HEK293 (cell line): Measurements from ENCODE around the gene ACOT7.
A peak's percentile ranks its signal among the peaks of the same experiment; 100 is the strongest.

Experiments used
- CTCF ChIA-PET: fragments of 350-600 bp; formaldehyde crosslinking; extraction: SDS; loops from one replicate; lab custom pipeline; 2021; ENCODE audit warnings: antibody characterized with exemption; lab: Yijun Ruan, JAX
- POLR2A ChIA-PET: fragments of 300-600 bp; formaldehyde crosslinking; extraction: SDS; loops from one replicate; lab custom pipeline; 2020; ENCODE audit warnings: antibody characterized with exemption, inconsistent platforms; lab: Yijun Ruan, JAX
- H3K27ac ChIP-seq: fragments of 200-500 bp; sonication (Bioruptor generic); 2 replicates; pipeline ENCODE4 v1.5.1; 2014; ENCODE audit warnings: low read depth, low read length, control low read depth, inconsistent platforms; ENCODE audit errors: extremely low read depth
- H3K36me3 ChIP-seq, 2 experiments: fragments of 200-500 bp in 1 of 2; sonication (Bioruptor generic) in 1 of 2; 1 replicate in 1 of 2; 2 replicates in 1 of 2; pipeline ENCODE4 v1.5.1; 2014 to 2017; ENCODE audit warnings: inconsistent platforms in 2 of 2, low read length in 2 of 2; ENCODE audit not compliant: control insufficient read depth in 2 of 2, insufficient read depth in 1 of 2
- H3K4me1 ChIP-seq: fragments of 200-500 bp; sonication (Bioruptor generic); 2 replicates; pipeline ENCODE4 v1.5.1; 2014; ENCODE audit warnings: mild to moderate bottlenecking, low read length, inconsistent platforms; ENCODE audit not compliant: control insufficient read depth, insufficient read depth
- H3K4me3 ChIP-seq: 2 replicates; pipeline ENCODE4 v1.5.1; 2011; ENCODE audit warnings: low read depth, mild to moderate bottlenecking, control low read depth, low read length, moderate library complexity
- H3K9me3 ChIP-seq: fragments of 200-500 bp; sonication (Bioruptor generic); 2 replicates; pipeline ENCODE4 v1.5.1; 2014; ENCODE audit warnings: low read depth, low read length, inconsistent platforms; ENCODE audit not compliant: control insufficient read depth, insufficient read depth
- GLI2 ChIP-seq: fragments of 450-650 bp; formaldehyde crosslinking; IDR thresholded peaks from 2 replicates; pipeline ENCODE4; 2017; ENCODE audit warnings: missing biosample characterization, missing genetic modification characterization, low read depth, borderline replicate concordance
- GLIS1 ChIP-seq: fragments of 450-650 bp; formaldehyde crosslinking; IDR thresholded peaks from 2 replicates; pipeline ENCODE4 v1.5.1; 2016; ENCODE audit warnings: missing biosample characterization, missing genetic modification characterization
- HIC1 ChIP-seq: fragments of 450-650 bp; formaldehyde crosslinking; IDR thresholded peaks from 2 replicates; pipeline ENCODE4 v1.5.1; 2016; ENCODE audit warnings: missing biosample characterization, missing genetic modification characterization
- HOXA7 ChIP-seq: sonication (generic); formaldehyde crosslinking; IDR thresholded peaks from 2 replicates; pipeline ENCODE4 v1.8.1; 2022; ENCODE audit warnings: missing genetic modification reagents, borderline replicate concordance
- HOXC10 ChIP-seq: sonication (generic); formaldehyde crosslinking; IDR thresholded peaks from 2 replicates; pipeline ENCODE4 v1.8.1; 2023; ENCODE audit warnings: mild to moderate bottlenecking, missing genetic modification reagents
- KLF8 ChIP-seq: fragments of 450-650 bp; formaldehyde crosslinking; IDR thresholded peaks from 2 replicates; pipeline ENCODE4 v1.5.1; 2016; ENCODE audit warnings: missing biosample characterization, missing genetic modification characterization
- MYNN ChIP-seq: fragments of 450-650 bp; formaldehyde crosslinking; IDR thresholded peaks from 2 replicates; pipeline ENCODE4 v1.5.1; 2016; ENCODE audit warnings: missing biosample characterization, missing genetic modification characterization, borderline replicate concordance
- PBX3 ChIP-seq: sonication (generic); formaldehyde crosslinking; IDR thresholded peaks from 2 replicates; pipeline ENCODE4 v1.8.1; 2022; ENCODE audit warnings: mild to moderate bottlenecking, moderate library complexity, missing genetic modification reagents
- PRDM4 ChIP-seq: fragments of 450-650 bp; formaldehyde crosslinking; IDR thresholded peaks from 2 replicates; pipeline ENCODE4 v1.5.1; 2017; ENCODE audit warnings: missing biosample characterization, missing genetic modification characterization
- RBAK ChIP-seq: fragments of 450-650 bp; formaldehyde crosslinking; IDR thresholded peaks from 2 replicates; pipeline ENCODE4 v1.5.1; 2016; ENCODE audit warnings: missing biosample characterization, missing genetic modification characterization
- REPIN1 ChIP-seq: fragments of 450-650 bp; formaldehyde crosslinking; IDR thresholded peaks from 2 replicates; pipeline ENCODE4 v1.5.1; 2017; ENCODE audit warnings: missing biosample characterization, missing genetic modification characterization, low read depth
- ZBTB17 ChIP-seq: fragments of 450-650 bp; formaldehyde crosslinking; IDR thresholded peaks from 2 replicates; pipeline ENCODE4 v1.5.1; 2016; ENCODE audit warnings: missing biosample characterization, missing genetic modification characterization
- ZBTB21 ChIP-seq: fragments of 450-650 bp; formaldehyde crosslinking; IDR thresholded peaks from 2 replicates; pipeline ENCODE4 v1.5.1; 2017; ENCODE audit warnings: missing biosample characterization, missing genetic modification characterization
- ZBTB8A ChIP-seq: fragments of 450-650 bp; formaldehyde crosslinking; IDR thresholded peaks from 2 replicates; pipeline ENCODE4 v1.5.1; 2016; ENCODE audit warnings: missing biosample characterization, missing genetic modification characterization
- ZEB2 ChIP-seq: fragments of 450-650 bp; formaldehyde crosslinking; IDR thresholded peaks from 2 replicates; pipeline ENCODE4 v1.5.1; 2016; ENCODE audit warnings: missing biosample characterization, missing genetic modification characterization
- ZFP41 ChIP-seq: fragments of 450-650 bp; formaldehyde crosslinking; IDR thresholded peaks from 2 replicates; pipeline ENCODE4 v1.5.1; 2016; ENCODE audit warnings: missing biosample characterization, missing genetic modification characterization, borderline replicate concordance
- ZNF202 ChIP-seq: fragments of 450-650 bp; formaldehyde crosslinking; IDR thresholded peaks from 2 replicates; pipeline ENCODE4 v1.5.1; 2016; ENCODE audit warnings: missing biosample characterization, missing genetic modification characterization, borderline replicate concordance
- ZNF239 ChIP-seq: fragments of 450-650 bp; formaldehyde crosslinking; IDR thresholded peaks from 2 replicates; pipeline ENCODE4 v1.5.1; 2016; ENCODE audit warnings: missing biosample characterization, missing genetic modification characterization
- ZNF324 ChIP-seq: fragments of 450-650 bp; formaldehyde crosslinking; IDR thresholded peaks from 2 replicates; pipeline ENCODE4 v1.5.1; 2016; ENCODE audit warnings: missing biosample characterization, missing genetic modification characterization
- ZNF335 ChIP-seq: fragments of 450-650 bp; formaldehyde crosslinking; conservative IDR thresholded peaks from 2 replicates; pipeline ENCODE4 v1.5.1; 2016; ENCODE audit warnings: missing biosample characterization, missing genetic modification characterization
- ZNF341 ChIP-seq: fragments of 450-650 bp; formaldehyde crosslinking; IDR thresholded peaks from 2 replicates; pipeline ENCODE4; 2016; ENCODE audit warnings: low read depth, missing biosample characterization, missing genetic modification characterization
- ZNF404 ChIP-seq: fragments of 450-650 bp; formaldehyde crosslinking; IDR thresholded peaks from 2 replicates; pipeline ENCODE4 v1.5.1; 2017; ENCODE audit warnings: missing biosample characterization, missing genetic modification characterization
- ZNF48 ChIP-seq: fragments of 450-650 bp; formaldehyde crosslinking; IDR thresholded peaks from 2 replicates; pipeline ENCODE4 v1.5.1; 2016; ENCODE audit warnings: missing biosample characterization, missing genetic modification characterization
- ZNF501 ChIP-seq: fragments of 450-650 bp; formaldehyde crosslinking; IDR thresholded peaks from 2 replicates; pipeline ENCODE4 v1.5.1; 2016; ENCODE audit warnings: missing biosample characterization, missing genetic modification characterization
- ZNF521 ChIP-seq: fragments of 450-650 bp; formaldehyde crosslinking; IDR thresholded peaks from 2 replicates; pipeline ENCODE4 v1.5.1; 2017; ENCODE audit warnings: missing biosample characterization, mild to moderate bottlenecking, missing genetic modification characterization
- ZNF530 ChIP-seq: fragments of 450-650 bp; formaldehyde crosslinking; IDR thresholded peaks from 2 replicates; pipeline ENCODE4 v1.5.1; 2016; ENCODE audit warnings: low read depth, missing biosample characterization, missing genetic modification characterization
- ZNF558 ChIP-seq: fragments of 450-650 bp; formaldehyde crosslinking; IDR thresholded peaks from 2 replicates; pipeline ENCODE4 v1.5.1; 2016; ENCODE audit warnings: missing biosample characterization, missing genetic modification characterization
- ZNF560 ChIP-seq: fragments of 450-650 bp; formaldehyde crosslinking; IDR thresholded peaks from 2 replicates; pipeline ENCODE4 v1.5.1; 2017; ENCODE audit warnings: missing biosample characterization, missing genetic modification characterization, borderline replicate concordance
- ZNF600 ChIP-seq: fragments of 450-650 bp; formaldehyde crosslinking; IDR thresholded peaks from 2 replicates; pipeline ENCODE4 v1.5.1; 2016; ENCODE audit warnings: missing biosample characterization, missing genetic modification characterization
- ZNF624 ChIP-seq: fragments of 450-650 bp; formaldehyde crosslinking; IDR thresholded peaks from 2 replicates; pipeline ENCODE4 v1.5.1; 2017; ENCODE audit warnings: missing biosample characterization, missing genetic modification characterization
- ZNF629 ChIP-seq: fragments of 450-650 bp; formaldehyde crosslinking; IDR thresholded peaks from 2 replicates; pipeline ENCODE4 v1.5.1; 2017; ENCODE audit warnings: missing biosample characterization, missing genetic modification characterization
- ZNF658 ChIP-seq: fragments of 450-650 bp; formaldehyde crosslinking; IDR thresholded peaks from 2 replicates; pipeline ENCODE4; 2016; ENCODE audit warnings: missing biosample characterization, missing genetic modification characterization
- ZNF692 ChIP-seq: fragments of 450-650 bp; formaldehyde crosslinking; IDR thresholded peaks from 2 replicates; pipeline ENCODE4 v1.5.1; 2016; ENCODE audit warnings: missing biosample characterization, missing genetic modification characterization

Gene ACOT7

GRCh38 chr1:6391951-6392808 lies 1.4 kb downstream of the ACOT7 start (continued):
- no peak for TF ChIP-seq ZNF521
- 0 out of 2 replicates have a peak, but pooled peaks have one; percentile 24 for TF ChIP-seq ZNF600
- no peak for TF ChIP-seq ZNF324
- TF ChIP-seq ZBTB21 = no peak
- no peak for TF ChIP-seq HOXA7
- TF ChIP-seq GLI2 (tag by site-specific recombination) = no peak
- peak; percentile 72 for TF ChIP-seq ZNF335 (tag by site-specific recombination)
- TF ChIP-seq RBAK (tag by site-specific recombination) = no peak
- no peak for TF ChIP-seq GLIS1 (tag by site-specific recombination)
- no peak for TF ChIP-seq ZNF202
- no peak for TF ChIP-seq KLF8
- 0 out of 2 replicates have a peak, but pooled peaks have one; percentile 17 for TF ChIP-seq ZEB2 (tag by site-specific recombination)
- TF ChIP-seq ZNF624 (tag by site-specific recombination) = no peak
- TF ChIP-seq ZBTB17 (tag by site-specific recombination) = 0 out of 2 replicates have a peak, but pooled peaks have one; percentile 30
- TF ChIP-seq ZNF341 (tag by site-specific recombination) = 0 out of 2 replicates have a peak, but pooled peaks have one; percentile 19
- no peak for TF ChIP-seq PBX3 (CRISPR knock-in tag)
- no peak for TF ChIP-seq ZNF239 (tag by site-specific recombination)
- TF ChIP-seq, all 188 proteins: peak for 7

GRCh38 chr1:6389971-6390370 lies 3.6 kb downstream of the ACOT7 start:
- CTCF ChIA-PET = interaction anchor here (1.0 kb wide), 1 partner anchor 38 kb away, joined by 3 read pairs; no protein-coding TSS in a partner anchor
- POLR2A ChIA-PET = no interaction called here
- TF ChIP-seq ZNF530 (tag by site-specific recombination) (no peak), ZNF629 (tag by site-specific recombination) (no peak), ZBTB8A (no peak), ZNF692 (no peak), ZNF558 (tag by site-specific recombination) (no peak), ZFP41 (no peak), ZNF560 (no peak), ZNF404 (tag by site-specific recombination) (no peak), ZNF335 (tag by site-specific recombination) (no peak), PRDM4 (tag by site-specific recombination) (no peak), ZNF48 (tag by site-specific recombination) (no peak), ZNF501 (no peak), HOXC10 (CRISPR knock-in tag) (no peak), HIC1 (no peak), ZNF658 (tag by site-specific recombination) (no peak), REPIN1 (tag by site-specific recombination) (no peak), MYNN (no peak)

More at GRCh38 chr1:6389971-6390370, 3.6 kb downstream of the ACOT7 start:
- Histone ChIP-seq H3K27ac (no peak overlapping the region), H3K36me3 (peaks cover 0 to 10% of the 10 kb centered on the region in 2 experiments; a peak in 2 of 3 replicates), H3K4me1 (peaks cover 23% of the 10 kb centered on the region), H3K4me3 (no peak overlapping the region), H3K9me3 (no peaks in the 10 kb centered on the region)
